Measurements from ENCODE around the gene FRMPD1.

- TF ChIP-seq POLR2A (IDR thresholded peaks at IDR 0.05) (no peak), CTCF (IDR thresholded peaks at IDR 0.05) (no peak), POLR2AphosphoS5 (IDR thresholded peaks at IDR 0.05) (no peak), EP300 (IDR thresholded peaks at IDR 0.05) (no peak)
Measured at GRCh38 chr9:37645903-37646506, 4.7 kb upstream of the FRMPD1 start.
